NCI-H748 (cell line): ENCODE measurements around the gene GDPD3.

ENCODE experiments used
- DNase-seq: peaks from one replicate; lab custom pipeline; 2025; ENCODE audit not compliant: unreplicated experiment; lab: John Stamatoyannopoulos, UW

GDPD3 gene

DNA sequence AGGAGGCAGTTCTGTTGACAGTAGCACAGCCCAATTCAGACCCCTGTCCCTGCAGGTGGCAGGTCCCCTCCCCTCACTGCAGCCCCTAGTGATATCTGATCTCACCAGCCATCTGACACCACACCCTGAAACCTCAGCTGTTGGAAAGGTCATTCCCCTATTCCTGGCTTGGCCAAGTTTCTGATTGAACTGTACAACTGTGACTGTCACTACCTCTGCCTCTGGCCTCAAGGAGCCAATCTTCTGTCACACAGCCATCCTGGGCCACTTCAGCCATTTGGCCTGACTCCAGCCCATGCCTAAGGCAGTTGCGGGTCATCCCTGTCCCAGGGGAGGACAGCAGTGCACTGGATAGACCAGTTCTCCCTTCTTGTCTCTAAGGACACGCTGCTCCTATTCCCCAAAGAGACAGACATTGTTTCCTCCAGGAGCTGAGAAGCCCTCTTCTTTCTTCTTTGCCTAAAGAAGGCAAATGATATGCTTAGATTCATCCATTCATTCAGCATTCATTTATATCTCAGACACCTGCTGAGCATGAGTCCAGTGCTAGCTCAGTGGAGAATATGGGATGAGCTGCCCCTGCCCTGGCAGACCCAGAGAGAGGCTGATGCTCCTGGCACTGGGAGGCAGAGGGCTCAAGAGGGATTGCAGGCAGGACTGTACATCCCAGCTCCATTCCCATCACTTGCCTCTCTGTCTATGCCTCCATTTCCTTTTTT, 52.3 kb downstream of the GDPD3 start:
- no peak for DNase-seq

DNA sequence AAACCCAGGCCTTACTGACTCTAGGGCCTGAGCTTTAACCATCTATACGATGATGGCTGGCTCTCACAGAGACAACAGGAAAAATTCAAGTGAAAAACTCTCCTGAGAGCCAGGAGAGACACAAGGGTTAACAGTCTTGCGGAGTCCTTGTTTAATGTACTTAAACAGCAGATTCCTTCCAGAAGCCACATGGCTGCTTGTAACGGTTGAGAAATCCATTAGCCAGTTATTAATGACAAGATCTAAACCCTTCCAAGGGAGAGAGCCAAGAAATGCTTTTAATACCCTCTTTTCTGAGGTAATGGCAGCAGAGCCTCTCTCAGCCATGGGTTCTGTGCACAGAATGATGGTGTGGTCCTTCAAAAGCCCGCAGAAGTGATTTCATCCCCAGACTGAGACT, 53.0 kb downstream of the GDPD3 start:
- no peak for DNase-seq

DNA sequence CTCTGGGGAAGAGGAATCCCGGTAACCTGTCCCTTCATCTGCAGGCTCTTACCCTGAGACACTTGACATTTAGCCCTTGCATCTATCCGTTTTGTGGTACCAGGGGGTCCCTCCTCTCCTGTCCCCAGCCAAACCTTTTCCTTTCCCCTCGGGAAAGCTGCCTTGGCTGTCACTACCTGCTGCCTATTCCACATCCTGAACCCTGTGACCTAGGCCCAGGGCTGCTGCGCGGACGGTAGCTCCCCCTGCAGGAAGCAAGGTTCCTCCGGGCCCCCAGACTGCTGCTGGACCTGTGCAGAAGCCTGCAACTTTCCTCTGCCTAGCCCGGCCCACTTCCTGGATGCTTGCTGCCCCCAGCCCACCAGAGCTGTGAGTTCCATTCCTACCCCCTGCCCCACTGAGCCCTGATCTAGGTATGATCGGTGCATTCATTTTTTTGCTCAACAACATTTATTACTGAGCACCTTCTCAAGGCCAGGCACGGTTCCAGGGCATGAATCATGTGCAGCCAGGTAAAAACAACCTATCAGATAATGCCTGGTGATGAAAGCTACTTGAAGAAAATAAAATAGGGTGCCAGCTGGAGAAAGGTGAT, 58.3 kb downstream of the GDPD3 start:
- peak; percentile 32 for DNase-seq
